22Rv1 (cell line): ENCODE results near the gene KRT77.

ENCODE experiments used
- CTCF ChIP-seq: fragments of 450-650 bp; IDR thresholded peaks from 2 replicates; pipeline ENCODE4 v1.5.1; 2017; ENCODE audit warnings: mild to moderate bottlenecking
- ZFX ChIP-seq: fragments of 450-650 bp; IDR thresholded peaks from 2 replicates; pipeline ENCODE4 v1.6.1; 2017; ENCODE audit warnings: antibody characterized with exemption, borderline replicate concordance

- TF ChIP-seq CTCF, result no peak
- no peak for TF ChIP-seq ZFX
These were observed 51.5 kb downstream of the KRT77 start, which contains the start of gene KRT2 for GRCh38 chr12:52651726-52652261.
